ENCODE data around the gene RHOBTB1.

Gene RHOBTB1

DNA sequence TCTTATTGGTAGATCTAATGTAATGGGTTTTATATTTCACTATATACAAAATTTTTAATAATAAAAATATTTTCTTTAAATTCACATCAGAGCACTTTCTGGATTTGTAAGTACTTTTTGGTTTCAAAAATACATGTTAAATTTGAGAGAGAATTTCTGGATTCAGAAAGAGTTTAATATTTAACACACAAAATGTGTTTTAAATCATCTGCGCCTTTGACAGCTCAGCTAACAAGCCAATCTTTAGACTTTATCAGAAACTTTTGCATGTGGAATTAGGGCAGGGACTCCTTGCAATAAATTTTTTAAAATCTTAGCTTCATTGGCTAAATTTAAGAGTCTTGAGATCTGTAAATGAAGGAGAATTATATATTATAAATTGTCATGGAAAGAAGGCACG, 32.7 kb upstream of the RHOBTB1 start:
- no peak for TF ChIP-seq EZH2 (IDR thresholded peaks at IDR 0.05; ENCODE audit: borderline replicate concordance, low read depth, low read length, severe bottlenecking)
- TF ChIP-seq, protein P1, sequence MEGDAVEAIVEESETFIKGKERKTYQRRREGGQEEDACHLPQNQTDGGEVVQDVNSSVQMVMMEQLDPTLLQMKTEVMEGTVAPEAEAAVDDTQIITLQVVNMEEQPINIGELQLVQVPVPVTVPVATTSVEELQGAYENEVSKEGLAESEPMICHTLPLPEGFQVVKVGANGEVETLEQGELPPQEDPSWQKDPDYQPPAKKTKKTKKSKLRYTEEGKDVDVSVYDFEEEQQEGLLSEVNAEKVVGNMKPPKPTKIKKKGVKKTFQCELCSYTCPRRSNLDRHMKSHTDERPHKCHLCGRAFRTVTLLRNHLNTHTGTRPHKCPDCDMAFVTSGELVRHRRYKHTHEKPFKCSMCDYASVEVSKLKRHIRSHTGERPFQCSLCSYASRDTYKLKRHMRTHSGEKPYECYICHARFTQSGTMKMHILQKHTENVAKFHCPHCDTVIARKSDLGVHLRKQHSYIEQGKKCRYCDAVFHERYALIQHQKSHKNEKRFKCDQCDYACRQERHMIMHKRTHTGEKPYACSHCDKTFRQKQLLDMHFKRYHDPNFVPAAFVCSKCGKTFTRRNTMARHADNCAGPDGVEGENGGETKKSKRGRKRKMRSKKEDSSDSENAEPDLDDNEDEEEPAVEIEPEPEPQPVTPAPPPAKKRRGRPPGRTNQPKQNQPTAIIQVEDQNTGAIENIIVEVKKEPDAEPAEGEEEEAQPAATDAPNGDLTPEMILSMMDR (IDR thresholded peaks at IDR 0.05; ENCODE audit: borderline replicate concordance, extremely low read depth, low read length, poor library complexity, severe bottlenecking) = no peak
- DNase-seq = no peak

DNA sequence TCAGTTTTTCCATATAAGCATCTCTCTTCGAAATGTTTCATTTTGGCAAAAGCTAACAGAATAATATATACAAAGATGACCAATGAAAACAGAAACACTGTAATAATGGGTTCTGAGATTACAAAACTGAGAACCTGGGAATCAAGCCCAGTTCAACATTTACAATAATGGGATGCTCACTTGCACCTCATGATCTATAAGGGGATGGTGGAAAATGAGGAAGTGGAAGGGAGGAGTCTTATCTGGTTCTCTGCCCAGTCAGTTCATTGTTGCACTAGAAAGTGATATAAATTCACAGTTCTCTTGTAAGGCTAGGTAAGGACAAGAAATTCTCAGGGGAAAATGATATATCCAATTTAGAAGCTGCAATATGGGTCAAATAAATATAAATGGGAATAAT, 31.7 kb upstream of the RHOBTB1 start:
- no peak overlapping the region for H2AFZ ChIP-seq (ENCODE audit: low read depth, low read length)
- no peak for TF ChIP-seq EZH2 (IDR thresholded peaks at IDR 0.05; ENCODE audit: borderline replicate concordance, low read depth, low read length, severe bottlenecking)
- TF ChIP-seq, protein P1 (IDR thresholded peaks at IDR 0.05; ENCODE audit: borderline replicate concordance, extremely low read depth, low read length, poor library complexity, severe bottlenecking) = no peak
- H3K9me3 ChIP-seq (ENCODE audit: insufficient read depth, low read length, severe bottlenecking) = no peaks in the 10 kb centered on the region
- no peak overlapping the region for H3K9ac ChIP-seq (ENCODE audit: low read depth, low read length)
- no peaks in the 10 kb centered on the region for H4K20me1 ChIP-seq (ENCODE audit: insufficient read depth, low read length)
- ATAC-seq (ENCODE audit: insufficient read depth, low read depth) (no peak), DNase-seq (no peak)
- H3K4me1 ChIP-seq (ENCODE audit: insufficient read depth, low read length) = no peaks in the 10 kb centered on the region
- no peak overlapping the region for H3K4me3 ChIP-seq (ENCODE audit: low read depth in 1 of 2, low read length in 2 of 2)
- no peaks in the 10 kb centered on the region for H3K36me3 ChIP-seq (ENCODE audit: insufficient read depth, low read length)
- no peaks in the 10 kb centered on the region for H3K27me3 ChIP-seq (ENCODE audit: insufficient read depth, low read length, poor library complexity)
- H3K27ac ChIP-seq (ENCODE audit: low read length) = no peak overlapping the region
- H3K4me2 ChIP-seq (ENCODE audit: insufficient read depth, low read length) = no peak overlapping the region
- no peaks in the 10 kb centered on the region for H3K79me2 ChIP-seq (ENCODE audit: insufficient read depth, low read length)

More for the DNA sequence above, 32.7 kb upstream of the RHOBTB1 start:
- Histone ChIP-seq H3K4me2 (ENCODE audit: insufficient read depth, low read length) (no peak overlapping the region), H2AFZ (ENCODE audit: low read depth, low read length) (no peak overlapping the region), H3K36me3 (ENCODE audit: insufficient read depth, low read length) (no peaks in the 10 kb centered on the region), H3K4me1 (ENCODE audit: insufficient read depth, low read length) (no peaks in the 10 kb centered on the region), H3K27ac (ENCODE audit: low read length) (no peak overlapping the region), H3K79me2 (ENCODE audit: insufficient read depth, low read length) (no peaks in the 10 kb centered on the region), H3K9me3 (ENCODE audit: insufficient read depth, low read length, severe bottlenecking) (no peaks in the 10 kb centered on the region), H3K27me3 (ENCODE audit: insufficient read depth, low read length, poor library complexity) (no peaks in the 10 kb centered on the region), H3K4me3 (ENCODE audit: low read depth in 1 of 2, low read length in 2 of 2) (no peak overlapping the region), H3K9ac (ENCODE audit: low read depth, low read length) (no peak overlapping the region), H4K20me1 (ENCODE audit: insufficient read depth, low read length) (no peaks in the 10 kb centered on the region)
- no peak for ATAC-seq (ENCODE audit: insufficient read depth, low read depth)

DNA sequence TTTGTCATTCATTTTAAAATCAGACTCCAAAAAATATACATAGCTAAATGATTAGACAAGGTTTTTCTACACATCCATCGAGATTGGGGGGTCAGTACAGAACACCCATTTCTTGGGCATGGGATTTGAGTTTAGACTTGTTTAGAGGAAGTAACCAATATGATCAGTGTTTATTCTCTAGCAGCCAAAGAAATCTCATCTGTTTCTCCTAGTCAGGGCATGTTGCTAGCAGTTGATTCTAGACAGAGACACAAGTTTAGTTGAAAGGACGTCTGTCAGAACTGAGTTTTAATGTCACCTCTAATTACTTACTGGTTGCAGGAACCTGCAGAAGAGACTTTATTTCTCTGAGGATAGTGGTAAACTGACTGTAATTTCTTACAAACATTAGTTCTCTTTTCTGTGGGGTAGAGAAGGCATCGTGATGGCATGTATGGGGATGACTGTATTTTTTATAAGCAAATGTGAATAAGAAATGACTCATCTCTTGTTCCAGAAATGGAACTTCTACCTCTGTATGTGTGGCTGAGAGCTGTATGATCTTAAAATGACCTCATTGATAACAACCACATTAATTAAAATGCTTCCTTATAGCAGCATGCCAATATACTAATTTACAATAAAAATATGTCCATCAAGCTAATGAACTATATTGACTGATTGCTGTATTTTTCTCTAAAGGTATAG, 30.6 kb upstream of the RHOBTB1 start:
- H3K36me3 ChIP-seq (ENCODE audit: insufficient read depth, low read length) = no peaks in the 10 kb centered on the region
- H4K20me1 ChIP-seq (ENCODE audit: insufficient read depth, low read length) = no peaks in the 10 kb centered on the region
- no peaks in the 10 kb centered on the region for H3K4me1 ChIP-seq (ENCODE audit: insufficient read depth, low read length)
- no peak for ATAC-seq (ENCODE audit: insufficient read depth, low read depth)
- H2AFZ ChIP-seq (ENCODE audit: low read depth, low read length) = no peak overlapping the region
- H3K79me2 ChIP-seq (ENCODE audit: insufficient read depth, low read length) = no peaks in the 10 kb centered on the region
- no peaks in the 10 kb centered on the region for H3K9me3 ChIP-seq (ENCODE audit: insufficient read depth, low read length, severe bottlenecking)
- no peak overlapping the region for H3K27ac ChIP-seq (ENCODE audit: low read length)
- no peak overlapping the region for H3K4me2 ChIP-seq (ENCODE audit: insufficient read depth, low read length)
- TF ChIP-seq EZH2 (IDR thresholded peaks at IDR 0.05; ENCODE audit: borderline replicate concordance, low read depth, low read length, severe bottlenecking) = no peak
- TF ChIP-seq, protein P1 (IDR thresholded peaks at IDR 0.05; ENCODE audit: borderline replicate concordance, extremely low read depth, low read length, poor library complexity, severe bottlenecking) = no peak
- no peaks in the 10 kb centered on the region for H3K27me3 ChIP-seq (ENCODE audit: insufficient read depth, low read length, poor library complexity)
- H3K9ac ChIP-seq (ENCODE audit: low read depth, low read length) = no peak overlapping the region
- no peak for DNase-seq
- H3K4me3 ChIP-seq (ENCODE audit: low read depth in 1 of 2, low read length in 2 of 2) = no peak overlapping the region

Data from DND-41 (cell line).